ENCODE measurements around the gene ITGAL. TPM values are rescaled to one million over a fixed set of nuclear protein-coding genes. Genes with fewer than 3 reads are reported as not detected.
"Not testable (repeated sequence)": the region's sequence is repeated elsewhere in the genome, so short reads cannot be mapped to it uniquely, and the experiment has no call there.

Gene ITGAL
- total and polyA plus RNA-seq, 11 donors: 0.25 to 29.5 (median 1.6) TPM

DNA sequence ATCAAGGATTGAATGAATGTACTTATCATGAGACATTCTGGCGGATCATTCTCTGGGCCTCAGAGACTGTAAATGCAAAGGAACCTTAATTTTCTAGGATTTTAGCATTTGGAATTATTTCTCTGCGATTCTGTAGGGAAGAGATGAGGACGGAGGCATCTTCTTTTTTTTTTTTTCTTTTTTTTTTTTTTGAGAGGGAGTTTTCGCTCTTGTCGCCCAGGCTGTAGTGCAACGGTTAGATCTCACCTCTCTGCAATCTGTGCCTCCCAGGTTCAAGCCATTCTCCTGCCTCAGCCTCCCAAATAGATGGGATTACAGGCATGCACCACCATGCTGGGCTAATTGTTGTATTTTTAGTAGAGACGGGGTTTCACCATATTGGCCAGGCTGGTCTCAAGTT, 2.1 kb downstream of the ITGAL start:
- H3K9me3 ChIP-seq: no peaks in the 10 kb centered on the region
- no peak for DNase-seq
- intact Hi-C loops (cut with DNase I): no loop called here
- H3K4me1 ChIP-seq: peaks cover 0 to 51% (median 0%) of the 10 kb centered on the region in 12 donors
- H3K36me3 ChIP-seq: peaks cover 0 to 4% (median 0%) of the 10 kb centered on the region in 9 donors
- 78 to 90% (median 86%) methylated on average over 7 of the region's 7 CpGs for WGBS, 4 donors
- no peak for TF ChIP-seq POLR2A (IDR thresholded peaks at IDR 0.05)
- TF ChIP-seq, protein P1, sequence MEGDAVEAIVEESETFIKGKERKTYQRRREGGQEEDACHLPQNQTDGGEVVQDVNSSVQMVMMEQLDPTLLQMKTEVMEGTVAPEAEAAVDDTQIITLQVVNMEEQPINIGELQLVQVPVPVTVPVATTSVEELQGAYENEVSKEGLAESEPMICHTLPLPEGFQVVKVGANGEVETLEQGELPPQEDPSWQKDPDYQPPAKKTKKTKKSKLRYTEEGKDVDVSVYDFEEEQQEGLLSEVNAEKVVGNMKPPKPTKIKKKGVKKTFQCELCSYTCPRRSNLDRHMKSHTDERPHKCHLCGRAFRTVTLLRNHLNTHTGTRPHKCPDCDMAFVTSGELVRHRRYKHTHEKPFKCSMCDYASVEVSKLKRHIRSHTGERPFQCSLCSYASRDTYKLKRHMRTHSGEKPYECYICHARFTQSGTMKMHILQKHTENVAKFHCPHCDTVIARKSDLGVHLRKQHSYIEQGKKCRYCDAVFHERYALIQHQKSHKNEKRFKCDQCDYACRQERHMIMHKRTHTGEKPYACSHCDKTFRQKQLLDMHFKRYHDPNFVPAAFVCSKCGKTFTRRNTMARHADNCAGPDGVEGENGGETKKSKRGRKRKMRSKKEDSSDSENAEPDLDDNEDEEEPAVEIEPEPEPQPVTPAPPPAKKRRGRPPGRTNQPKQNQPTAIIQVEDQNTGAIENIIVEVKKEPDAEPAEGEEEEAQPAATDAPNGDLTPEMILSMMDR (IDR thresholded peaks at IDR 0.05): no peak
- H3K27ac ChIP-seq: peak overlapping the region in 1 of 12 donors; percentile 80
- H3K4me3 ChIP-seq: peak overlapping the region in 1 of 12 donors; percentile 61
- H3K27me3 ChIP-seq: peaks cover 4 to 59% (median 10%) of the 10 kb centered on the region in 9 donors
- ATAC-seq: no peak

DNA sequence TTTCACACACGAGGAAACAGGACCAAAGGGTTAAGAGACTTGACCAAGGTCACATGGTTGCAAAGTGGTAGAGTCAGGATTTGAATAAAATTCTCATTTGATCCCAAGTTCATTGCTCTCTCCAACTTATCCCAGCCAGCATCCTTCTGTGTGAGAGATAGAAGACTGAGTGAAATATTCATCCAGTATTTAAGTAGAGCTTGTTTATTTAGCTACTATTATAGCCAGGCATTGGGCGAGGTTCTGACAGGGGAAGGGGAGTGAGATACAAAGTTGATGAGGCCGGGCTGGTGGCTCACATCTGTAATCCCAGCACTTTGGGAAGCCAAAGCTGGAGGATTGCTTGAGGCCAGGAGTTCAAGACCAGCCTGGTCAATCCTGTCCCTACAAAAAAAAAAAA, 4.4 kb downstream of the ITGAL start:
- Histone ChIP-seq H3K36me3 (peaks cover 0 to 20% (median 0%) of the 10 kb centered on the region in 9 donors), H3K4me3 (no peak overlapping the region), H3K27me3 (peaks cover 4 to 49% (median 10%) of the 10 kb centered on the region in 9 donors), H3K9me3 (no peaks in the 10 kb centered on the region), H3K4me1 (peaks cover 0 to 35% (median 0%) of the 10 kb centered on the region in 12 donors), H3K27ac (no peak overlapping the region)
- no peak for TF ChIP-seq POLR2A (IDR thresholded peaks at IDR 0.05)
- TF ChIP-seq, protein P1 (IDR thresholded peaks at IDR 0.05): no peak
- ATAC-seq (no peak), DNase-seq (no peak)
- intact Hi-C loops (cut with DNase I): no loop called here
- 60 to 74% (median 66%) methylated on average over 3 of the region's 3 CpGs for WGBS, 4 donors

DNA sequence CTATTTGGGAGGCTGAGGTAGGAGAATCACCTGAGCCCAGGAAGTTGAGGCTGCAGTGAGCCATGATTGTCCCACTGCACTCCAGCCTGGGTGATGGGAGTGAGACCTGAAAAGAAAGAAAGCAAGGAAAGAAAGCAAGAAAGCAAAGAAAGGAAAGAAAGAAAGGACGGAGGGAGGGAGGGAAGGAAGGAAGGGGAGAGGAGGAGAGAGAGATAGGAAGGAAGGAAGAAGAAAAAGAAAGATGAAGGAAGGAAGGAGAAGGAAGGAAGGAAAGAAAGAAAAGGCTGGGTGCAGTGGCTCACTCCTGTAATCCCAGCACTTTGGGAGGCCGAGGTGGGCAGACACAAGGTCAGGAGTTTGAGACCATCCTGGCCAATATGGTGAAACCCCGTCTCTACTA, 5.2 kb downstream of the ITGAL start:
- H3K9me3 ChIP-seq; intact Hi-C loops (cut with DNase I); DNase-seq; H3K27ac ChIP-seq; ATAC-seq; H3K4me3 ChIP-seq: not testable (repeated sequence)
- Histone ChIP-seq H3K36me3 (peaks cover 0 to 27% (median 0%) of the 10 kb centered on the region in 9 donors), H3K4me1 (peaks cover 0 to 32% (median 0%) of the 10 kb centered on the region in 12 donors), H3K27me3 (peaks cover 4 to 45% (median 10%) of the 10 kb centered on the region in 9 donors)
- 71 to 86% (median 77%) methylated on average over 3 of the region's 3 CpGs for WGBS, 4 donors

DNA sequence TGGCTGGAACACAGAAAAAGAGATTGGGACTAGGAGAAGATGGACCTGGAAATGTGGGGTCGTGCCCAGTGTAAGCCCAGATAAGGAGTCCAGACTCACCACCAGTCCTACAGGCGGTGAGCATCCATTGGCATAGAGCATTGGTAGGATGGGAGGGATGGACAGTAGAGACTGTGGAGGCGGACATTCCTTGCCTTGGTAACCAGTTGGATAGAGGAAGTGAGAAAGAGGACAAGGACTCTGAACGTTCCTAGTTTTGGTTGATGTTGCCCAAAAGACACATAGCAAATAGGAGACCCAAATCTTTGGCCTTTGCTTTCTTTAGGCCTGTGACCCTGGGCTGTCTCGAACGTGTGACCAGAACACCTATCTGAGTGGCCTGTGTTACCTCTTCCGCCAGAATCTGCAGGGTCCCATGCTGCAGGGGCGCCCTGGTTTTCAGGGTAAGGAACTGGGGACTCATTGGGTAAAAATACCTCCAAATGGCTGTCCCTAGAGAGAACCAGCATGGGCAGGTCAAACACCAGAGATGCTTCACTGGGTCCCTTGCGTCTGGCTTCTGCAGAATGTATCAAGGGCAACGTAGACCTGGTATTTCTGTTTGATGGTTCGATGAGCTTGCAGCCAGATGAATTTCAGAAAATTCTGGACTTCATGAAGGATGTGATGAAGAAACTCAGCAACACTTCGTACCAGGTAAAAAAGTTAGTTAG, 6.4 kb downstream of the ITGAL start:
- H3K4me1 ChIP-seq: peaks cover 0 to 22% (median 0%) of the 10 kb centered on the region in 12 donors
- ATAC-seq (no peak), DNase-seq (no peak)
- no peak for TF ChIP-seq POLR2A (IDR thresholded peaks at IDR 0.05)
- TF ChIP-seq, protein P1 (IDR thresholded peaks at IDR 0.05): no peak
- H3K4me3 ChIP-seq: no peak overlapping the region
- intact Hi-C loops (cut with DNase I): no loop called here
- no peak overlapping the region for H3K27ac ChIP-seq
- peaks cover 0 to 33% (median 5%) of the 10 kb centered on the region in 9 donors for H3K27me3 ChIP-seq
- 85 to 90% (median 88%) methylated on average over 12 of the region's 12 CpGs for WGBS, 4 donors
- H3K9me3 ChIP-seq: no peaks in the 10 kb centered on the region
- H3K36me3 ChIP-seq: peaks cover 0 to 38% (median 0%) of the 10 kb centered on the region in 9 donors

Data from heart left ventricle (tissue), 16 donors.